ENCODE measurements around the gene TMEM50B.

GRCh38 chr21:33522297-33522952 is 42.7 kb upstream of the TMEM50B start:
- TF ChIP-seq, protein P1, sequence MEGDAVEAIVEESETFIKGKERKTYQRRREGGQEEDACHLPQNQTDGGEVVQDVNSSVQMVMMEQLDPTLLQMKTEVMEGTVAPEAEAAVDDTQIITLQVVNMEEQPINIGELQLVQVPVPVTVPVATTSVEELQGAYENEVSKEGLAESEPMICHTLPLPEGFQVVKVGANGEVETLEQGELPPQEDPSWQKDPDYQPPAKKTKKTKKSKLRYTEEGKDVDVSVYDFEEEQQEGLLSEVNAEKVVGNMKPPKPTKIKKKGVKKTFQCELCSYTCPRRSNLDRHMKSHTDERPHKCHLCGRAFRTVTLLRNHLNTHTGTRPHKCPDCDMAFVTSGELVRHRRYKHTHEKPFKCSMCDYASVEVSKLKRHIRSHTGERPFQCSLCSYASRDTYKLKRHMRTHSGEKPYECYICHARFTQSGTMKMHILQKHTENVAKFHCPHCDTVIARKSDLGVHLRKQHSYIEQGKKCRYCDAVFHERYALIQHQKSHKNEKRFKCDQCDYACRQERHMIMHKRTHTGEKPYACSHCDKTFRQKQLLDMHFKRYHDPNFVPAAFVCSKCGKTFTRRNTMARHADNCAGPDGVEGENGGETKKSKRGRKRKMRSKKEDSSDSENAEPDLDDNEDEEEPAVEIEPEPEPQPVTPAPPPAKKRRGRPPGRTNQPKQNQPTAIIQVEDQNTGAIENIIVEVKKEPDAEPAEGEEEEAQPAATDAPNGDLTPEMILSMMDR (conservative IDR thresholded peaks at IDR 0.05; ENCODE audit: low read depth, low read length): no peak
- TF ChIP-seq EZH2phosphoT487 (IDR thresholded peaks at IDR 0.05; ENCODE audit: borderline replicate concordance, low read length) (no peak), EZH2 (IDR thresholded peaks at IDR 0.05; ENCODE audit: low read length, unreplicated experiment) (no peak)

All from PC-3 (cell line).